PFSK-1 (cell line): ENCODE data around the gene TPRA1.

Experiments used
- POLR2AphosphoS5 ChIP-seq: IDR thresholded peaks from 2 replicates; pipeline ENCODE4 v1.6.1; 2012; ENCODE audit warnings: low read depth, mild to moderate bottlenecking, control low read depth, low read length, moderate library complexity
- REST ChIP-seq, 2 experiments: IDR thresholded peaks; 2 replicates each; pipeline versions ENCODE4 v1.6.1 to v1.8.0; 2011 to 2012; ENCODE audit warnings: low read depth in 2 of 2, low read length in 2 of 2, control low read depth in 1 of 2, inconsistent platforms in 1 of 2, mild to moderate bottlenecking in 1 of 2, moderate library complexity in 1 of 2; ENCODE audit not compliant: insufficient read depth in 1 of 2
- SIN3A ChIP-seq: IDR thresholded peaks from 2 replicates; pipeline ENCODE4 v1.6.1; 2012; ENCODE audit warnings: mild to moderate bottlenecking, low read length, moderate library complexity, borderline replicate concordance; ENCODE audit not compliant: insufficient read depth
- TAF1 ChIP-seq: IDR thresholded peaks from 2 replicates; pipeline ENCODE4 v1.6.1; 2012; ENCODE audit warnings: low read length, control low read depth, borderline replicate concordance; ENCODE audit not compliant: insufficient read depth

GRCh38 chr3:127531821-127532220, 58.7 kb downstream of the TPRA1 start:
- TF ChIP-seq REST (IDR thresholded peaks at IDR 0.05; ENCODE audit: insufficient read depth in 1 of 2, low read depth in 2 of 2, low read length in 2 of 2): no peak
- no peak for TF ChIP-seq TAF1
- no peak for TF ChIP-seq SIN3A
- TF ChIP-seq POLR2AphosphoS5: no peak
